Measurements from ENCODE around the gene BLMH.

Gene BLMH

GRCh38 chr17:30243568-30243967, 48.2 kb downstream of the BLMH start:
- H2AFZ ChIP-seq (ENCODE audit: low read length): no peak overlapping the region
- DNase-seq: no peak

GRCh38 chr17:30243002-30243401, 48.7 kb downstream of the BLMH start:
- Histone ChIP-seq H3K27me3 (replicated peaks; ENCODE audit: insufficient read depth, low read length) (no peaks in the 10 kb centered on the region), H3K4me2 (ENCODE audit: low read depth, low read length) (no peak overlapping the region), H3K4me1 (ENCODE audit: low read length) (no peaks in the 10 kb centered on the region), H3K36me3 (replicated peaks; ENCODE audit: insufficient read depth, low read length) (peaks cover 4% of the 10 kb centered on the region; the same call in 1 of the 2 replicates), H4K20me1 (ENCODE audit: insufficient read depth, low read length) (no peaks in the 10 kb centered on the region), H3K79me2 (ENCODE audit: low read length) (no peaks in the 10 kb centered on the region), H3K9ac (ENCODE audit: low read length) (no peak overlapping the region), H3K9me3 (replicated peaks; ENCODE audit: insufficient read depth, low read length) (no peaks in the 10 kb centered on the region), H3K4me3 (ENCODE audit: low read length) (no peak overlapping the region), H3K9me2 (replicated peaks; ENCODE audit: insufficient read depth, low read length) (no peaks in the 10 kb centered on the region), H3F3A (ENCODE audit: insufficient read depth, low read length) (no peaks in the 10 kb centered on the region), H3K27ac (ENCODE audit: low read length) (no peak overlapping the region), H2AFZ (ENCODE audit: low read length) (no peak overlapping the region)
- DNase-seq: no peak
- TF ChIP-seq EZH2phosphoT487 (IDR thresholded peaks at IDR 0.05; ENCODE audit: low read length) (no peak), EZH2 (optimal IDR thresholded peaks at IDR 0.05; ENCODE audit: low read depth, low read length) (no peak)

More at GRCh38 chr17:30243568-30243967, 48.2 kb downstream of the BLMH start:
- Histone ChIP-seq H3K79me2 (ENCODE audit: low read length) (no peaks in the 10 kb centered on the region), H3F3A (ENCODE audit: insufficient read depth, low read length) (no peaks in the 10 kb centered on the region), H3K27me3 (replicated peaks; ENCODE audit: insufficient read depth, low read length) (no peaks in the 10 kb centered on the region), H3K27ac (ENCODE audit: low read length) (no peak overlapping the region), H3K9me2 (replicated peaks; ENCODE audit: insufficient read depth, low read length) (no peaks in the 10 kb centered on the region), H3K4me1 (ENCODE audit: low read length) (no peaks in the 10 kb centered on the region), H3K36me3 (replicated peaks; ENCODE audit: insufficient read depth, low read length) (peaks cover 4% of the 10 kb centered on the region), H3K9ac (ENCODE audit: low read length) (no peak overlapping the region), H3K4me2 (ENCODE audit: low read depth, low read length) (no peak overlapping the region), H3K4me3 (ENCODE audit: low read length) (no peak overlapping the region), H3K9me3 (replicated peaks; ENCODE audit: insufficient read depth, low read length) (no peaks in the 10 kb centered on the region), H4K20me1 (ENCODE audit: insufficient read depth, low read length) (no peaks in the 10 kb centered on the region)
- TF ChIP-seq EZH2phosphoT487 (IDR thresholded peaks at IDR 0.05; ENCODE audit: low read length): no peak
- no peak for TF ChIP-seq EZH2 (optimal IDR thresholded peaks at IDR 0.05; ENCODE audit: low read depth, low read length)

GRCh38 chr17:30241051-30241450, 50.7 kb downstream of the BLMH start:
- Histone ChIP-seq H2AFZ (ENCODE audit: low read length) (no peak overlapping the region), H3K9ac (ENCODE audit: low read length) (no peak overlapping the region), H3K9me2 (replicated peaks; ENCODE audit: insufficient read depth, low read length) (no peaks in the 10 kb centered on the region), H3K36me3 (replicated peaks; ENCODE audit: insufficient read depth, low read length) (no peaks in the 10 kb centered on the region), H3K4me2 (ENCODE audit: low read depth, low read length) (no peak overlapping the region), H3K4me3 (ENCODE audit: low read length) (no peak overlapping the region), H3K9me3 (replicated peaks; ENCODE audit: insufficient read depth, low read length) (no peaks in the 10 kb centered on the region), H3F3A (ENCODE audit: insufficient read depth, low read length) (no peaks in the 10 kb centered on the region), H3K27ac (ENCODE audit: low read length) (no peak overlapping the region), H3K27me3 (replicated peaks; ENCODE audit: insufficient read depth, low read length) (peaks cover 7% of the 10 kb centered on the region; the same call in 1 of the 2 replicates), H3K79me2 (ENCODE audit: low read length) (no peaks in the 10 kb centered on the region), H3K4me1 (ENCODE audit: low read length) (no peaks in the 10 kb centered on the region), H4K20me1 (ENCODE audit: insufficient read depth, low read length) (no peaks in the 10 kb centered on the region)
- TF ChIP-seq EZH2 (optimal IDR thresholded peaks at IDR 0.05; ENCODE audit: low read depth, low read length) (no peak), EZH2phosphoT487 (IDR thresholded peaks at IDR 0.05; ENCODE audit: low read length) (no peak), CTCF (IDR thresholded peaks at IDR 0.05; ENCODE audit: low read length) (no peak)
- DNase-seq: no peak

- no peaks in the 10 kb centered on the region for H4K20me1 ChIP-seq (ENCODE audit: insufficient read depth, low read length)
- H3K9me3 ChIP-seq (replicated peaks; ENCODE audit: insufficient read depth, low read length): no peaks in the 10 kb centered on the region
- no peaks in the 10 kb centered on the region for H3K4me1 ChIP-seq (ENCODE audit: low read length)
- TF ChIP-seq EZH2 (optimal IDR thresholded peaks at IDR 0.05; ENCODE audit: low read depth, low read length) (no peak), EZH2phosphoT487 (IDR thresholded peaks at IDR 0.05; ENCODE audit: low read length) (no peak), CTCF (IDR thresholded peaks at IDR 0.05; ENCODE audit: low read length) (no peak)
- H3K9me2 ChIP-seq (replicated peaks; ENCODE audit: insufficient read depth, low read length): no peaks in the 10 kb centered on the region
- H3K36me3 ChIP-seq (replicated peaks; ENCODE audit: insufficient read depth, low read length): no peaks in the 10 kb centered on the region
- no peak overlapping the region for H3K9ac ChIP-seq (ENCODE audit: low read length)
- no peaks in the 10 kb centered on the region for H3F3A ChIP-seq (ENCODE audit: insufficient read depth, low read length)
- no peaks in the 10 kb centered on the region for H3K79me2 ChIP-seq (ENCODE audit: low read length)
- no peak overlapping the region for H3K4me2 ChIP-seq (ENCODE audit: low read depth, low read length)
- no peak for DNase-seq
- H2AFZ ChIP-seq (ENCODE audit: low read length): no peak overlapping the region
- H3K27ac ChIP-seq (ENCODE audit: low read length): no peak overlapping the region
- H3K27me3 ChIP-seq (replicated peaks; ENCODE audit: insufficient read depth, low read length): peaks cover 15% of the 10 kb centered on the region; the same call in 1 of the 2 replicates
- H3K4me3 ChIP-seq (ENCODE audit: low read length): no peak overlapping the region
Measured at GRCh38 chr17:30240177-30240576, 51.6 kb downstream of the BLMH start.
